HG03045 (cell line): ENCODE measurements around the gene PCLO.
"Not testable (repeated sequence)": the region's sequence is repeated elsewhere in the genome, so short reads cannot be mapped to it uniquely, and the experiment has no call there.

Source experiments
- ATAC-seq: cut with Tn5 transposase; IDR thresholded peaks from one replicate; pipeline ENCODE4 v1.9.1; 2021; ENCODE audit warnings: mild to moderate bottlenecking, moderate library complexity; ENCODE audit not compliant: unreplicated experiment

Gene PCLO

GRCh38 chr7:83143107-83143506 is 19.6 kb downstream of the PCLO start:
- ATAC-seq, result no peak

GRCh38 chr7:83142365-83142764 is 20.3 kb downstream of the PCLO start:
- no peak for ATAC-seq

- ATAC-seq, result no peak
Observed at GRCh38 chr7:83141927-83142326, 20.8 kb downstream of the PCLO start.

- no peak for ATAC-seq
Observed at GRCh38 chr7:83130623-83131545, 31.8 kb downstream of the PCLO start.

- no peak for ATAC-seq
Observed at GRCh38 chr7:83130191-83130590, 32.5 kb downstream of the PCLO start.

GRCh38 chr7:83119494-83119893 is 43.2 kb downstream of the PCLO start:
- ATAC-seq, result no peak

- ATAC-seq, result no peak
Observed at GRCh38 chr7:83119026-83119382, 43.7 kb downstream of the PCLO start.

GRCh38 chr7:83118347-83119025 is 44.2 kb downstream of the PCLO start:
- ATAC-seq, result no peak

- no peak for ATAC-seq
Observed at GRCh38 chr7:83117466-83117865, 45.2 kb downstream of the PCLO start.

- no peak for ATAC-seq
Observed at GRCh38 chr7:83111391-83111790, 51.3 kb downstream of the PCLO start.

- no peak for ATAC-seq
Observed at GRCh38 chr7:83109352-83109751, 53.3 kb downstream of the PCLO start.

- ATAC-seq, result no peak
Observed at GRCh38 chr7:83105948-83106347, 56.7 kb downstream of the PCLO start.

GRCh38 chr7:83105063-83105462 is 57.6 kb downstream of the PCLO start:
- ATAC-seq, result no peak

GRCh38 chr7:83101530-83101929 is 61.2 kb downstream of the PCLO start:
- ATAC-seq, result no peak

GRCh38 chr7:83096065-83096580 is 66.6 kb downstream of the PCLO start:
- ATAC-seq, result no peak

- ATAC-seq, result no peak
Observed at GRCh38 chr7:83085299-83085698, 77.4 kb downstream of the PCLO start.

- not testable (repeated sequence) for ATAC-seq
Observed at GRCh38 chr7:83079879-83080278, 82.8 kb downstream of the PCLO start.

GRCh38 chr7:83077328-83077727 is 85.4 kb downstream of the PCLO start:
- ATAC-seq, result no peak

GRCh38 chr7:83072576-83073517 is 89.8 kb downstream of the PCLO start:
- ATAC-seq, result no peak

- no peak for ATAC-seq
Observed at GRCh38 chr7:83065714-83066113, 97.0 kb downstream of the PCLO start.

- no peak for ATAC-seq
Observed at GRCh38 chr7:83060218-83060617, 102.5 kb downstream of the PCLO start.
